Liver (tissue), 9 donors: ENCODE data around the gene NAT16. TPM values are rescaled to one million over a fixed set of nuclear protein-coding genes. Genes with fewer than 3 reads are reported as not detected.

ENCODE experiments used
- DNase-seq: peaks from one replicate; pipeline ENCODE4 v3.0.0-alpha.2; 2017; ENCODE audit warnings: low spot score
- H3K27ac ChIP-seq, 2 donors: one replicate each; pipeline ENCODE4 v1.7.0; 2013; ENCODE audit warnings: inconsistent platforms in 2 of 2, low read length in 2 of 2, control low read depth in 1 of 2, low read depth in 1 of 2, mild to moderate bottlenecking in 1 of 2
- H3K27me3 ChIP-seq, 4 donors: one replicate each; pipeline versions ENCODE4 v1.6.1 to v1.7.0; 2013; ENCODE audit warnings: low read length in 3 of 4, inconsistent platforms in 1 of 4, mild to moderate bottlenecking in 1 of 4, moderate library complexity in 1 of 4; ENCODE audit not compliant: control insufficient read depth in 4 of 4, insufficient read depth in 4 of 4
- H3K36me3 ChIP-seq, 4 donors: one replicate each; pipeline versions ENCODE4 v1.6.1 to v1.7.0; 2013; ENCODE audit warnings: low read length in 3 of 4, mild to moderate bottlenecking in 3 of 4, low read depth in 1 of 4, moderate library complexity in 1 of 4; ENCODE audit not compliant: control insufficient read depth in 4 of 4, insufficient read depth in 3 of 4
- H3K4me1 ChIP-seq, 4 donors: one replicate each; pipeline versions ENCODE4 v1.6.1 to v1.7.0; 2013; ENCODE audit warnings: low read length in 3 of 4, mild to moderate bottlenecking in 3 of 4, moderate library complexity in 1 of 4; ENCODE audit not compliant: control insufficient read depth in 4 of 4, insufficient read depth in 4 of 4
- H3K4me3 ChIP-seq, 3 donors: one replicate each; pipeline versions ENCODE4 v1.6.1 to v1.7.0; 2013; ENCODE audit warnings: low read length in 3 of 3, control low read depth in 1 of 3, low read depth in 1 of 3, mild to moderate bottlenecking in 1 of 3
- H3K9ac ChIP-seq, 2 donors: one replicate each; pipeline ENCODE4 v1.7.0; 2013; ENCODE audit warnings: low read length in 2 of 2, mild to moderate bottlenecking in 2 of 2, moderate library complexity in 2 of 2, control low read depth in 1 of 2, low read depth in 1 of 2
- H3K9me3 ChIP-seq, 4 donors: one replicate each; pipeline versions ENCODE4 v1.6.1 to v1.7.0; 2013; ENCODE audit warnings: low read length in 3 of 4; ENCODE audit not compliant: control insufficient read depth in 4 of 4
- ATF3 ChIP-seq: IDR thresholded peaks from 2 replicates; pipeline ENCODE4 v1.6.1; 2016; ENCODE audit warnings: antibody characterized with exemption
- EGR1 ChIP-seq, 2 donors: IDR thresholded peaks; 2 replicates each; pipeline ENCODE4 v1.6.1; 2016 to 2018; ENCODE audit warnings: antibody characterized with exemption in 2 of 2, low read depth in 2 of 2
- FOXA1 ChIP-seq: IDR thresholded peaks from 2 replicates; pipeline ENCODE4 v1.6.1; 2016; ENCODE audit warnings: antibody characterized with exemption
- FOXA2 ChIP-seq: IDR thresholded peaks from 2 replicates; pipeline ENCODE4 v1.6.1; 2016; ENCODE audit warnings: antibody characterized with exemption
- GABPA ChIP-seq, 2 donors: IDR thresholded peaks in 1 of 2; conservative IDR thresholded peaks in 1 of 2; 2 replicates each; pipeline ENCODE4 v1.6.1; 2016; ENCODE audit warnings: antibody characterized with exemption in 2 of 2, mild to moderate bottlenecking in 1 of 2, moderate library complexity in 1 of 2
- HNF4A ChIP-seq, 2 donors: conservative IDR thresholded peaks; 2 replicates each; pipeline ENCODE4 v1.6.1; 2016; ENCODE audit warnings: antibody characterized with exemption in 2 of 2, mild to moderate bottlenecking in 2 of 2
- HNF4G ChIP-seq: IDR thresholded peaks from 2 replicates; pipeline ENCODE4 v1.6.1; 2016; ENCODE audit warnings: antibody characterized with exemption
- JUND ChIP-seq, 2 donors: IDR thresholded peaks; 2 replicates each; pipeline ENCODE4 v1.6.1; 2016; ENCODE audit warnings: antibody characterized with exemption in 2 of 2
- NR2F2 ChIP-seq: IDR thresholded peaks from 2 replicates; pipeline ENCODE4 v1.6.1; 2016; ENCODE audit warnings: antibody characterized with exemption
- RAD21 ChIP-seq, 2 donors: IDR thresholded peaks; 2 replicates each; pipeline ENCODE4 v1.6.1; 2016; ENCODE audit warnings: antibody characterized with exemption in 2 of 2, mild to moderate bottlenecking in 2 of 2
- RXRA ChIP-seq, 2 donors: IDR thresholded peaks; 2 replicates each; pipeline ENCODE4 v1.6.1; 2017 to 2018; ENCODE audit warnings: antibody characterized with exemption in 2 of 2, mild to moderate bottlenecking in 1 of 2
- SP1 ChIP-seq: IDR thresholded peaks from 2 replicates; pipeline ENCODE4 v1.6.1; 2018; ENCODE audit warnings: antibody characterized with exemption, mild to moderate bottlenecking
- TAF1 ChIP-seq: conservative IDR thresholded peaks from 2 replicates; pipeline ENCODE4 v1.6.1; 2016; ENCODE audit warnings: antibody characterized with exemption, mild to moderate bottlenecking
- YY1 ChIP-seq: IDR thresholded peaks from 2 replicates; pipeline ENCODE4 v1.6.1; 2016; ENCODE audit warnings: antibody characterized with exemption, mild to moderate bottlenecking
- ZBTB33 ChIP-seq: IDR thresholded peaks from 2 replicates; pipeline ENCODE4 v1.6.1; 2016; ENCODE audit warnings: antibody characterized with exemption
- WGBS: extraction: QIAGEN DNeasy Blood & Tissue Kit; methylation state at CpG from one replicate; pipeline ENCODE4 v1.1.7; 2013; 5-methylcytosine and 5-hydroxymethylcytosine counted together
- polyA plus RNA-seq, 2 donors: library from polyadenylated mRNA; stranded (reverse) in 1 of 2; unstranded in 1 of 2; fragments of 200-250 nt in 1 of 2; fragments of >200 nt in 1 of 2; fragmentation: Nextera tagmentation in 1 of 2; extraction: Ambion mirVana in 1 of 2; gene quantifications; one replicate each; pipeline versions ENCODE4 v1.2.1 to v1.2.3, GENCODE V29; 2013 to 2015
- total RNA-seq, 2 donors: library from RNA; depleted of rRNA; stranded (reverse); fragments of >200 nt; gene quantifications; one replicate each; pipeline ENCODE4 v1.2.3, GENCODE V29; 2014
- TF ChIP-seq, protein P1 (sequence below): IDR thresholded peaks from 2 replicates; pipeline ENCODE4 v1.6.1; 2016; ENCODE audit warnings: antibody characterized with exemption, mild to moderate bottlenecking
- TF ChIP-seq, protein P2 (sequence below): fragments of 150-350 bp; IDR thresholded peaks from 2 replicates; pipeline ENCODE4 v1.5.1; 2017; ENCODE audit warnings: improper control_type of control experiment, low read depth, low read length; ENCODE audit not compliant: missing input control
- TF ChIP-seq, protein P3 (sequence below): IDR thresholded peaks from 2 replicates; pipeline ENCODE4 v1.6.1; 2016; ENCODE audit warnings: antibody characterized with exemption
- donor health status: healthy.
- donor health status: healthy.
- donor health status: healthy.
- donor health status: healthy.
- donor health status: healthy.

Gene NAT16
- total and polyA plus RNA-seq, 4 donors: not detected

GRCh38 chr7:101122933-101123702 is 57.0 kb downstream of the NAT16 start:
- WGBS: 88% methylated on average over 11 of the region's 11 CpGs
- Histone ChIP-seq H3K27ac (peak overlapping the region; percentile 83 to 96), H3K27me3 (no peaks in the 10 kb centered on the region), H3K9me3 (no peaks in the 10 kb centered on the region), H3K4me1 (peaks cover 16 to 46% (median 29%) of the 10 kb centered on the region in 4 donors), H3K4me3 (no peak overlapping the region), H3K36me3 (no peaks in the 10 kb centered on the region), H3K9ac (peak overlapping the region; percentile 18 to 84)
- TF ChIP-seq, protein P1, sequence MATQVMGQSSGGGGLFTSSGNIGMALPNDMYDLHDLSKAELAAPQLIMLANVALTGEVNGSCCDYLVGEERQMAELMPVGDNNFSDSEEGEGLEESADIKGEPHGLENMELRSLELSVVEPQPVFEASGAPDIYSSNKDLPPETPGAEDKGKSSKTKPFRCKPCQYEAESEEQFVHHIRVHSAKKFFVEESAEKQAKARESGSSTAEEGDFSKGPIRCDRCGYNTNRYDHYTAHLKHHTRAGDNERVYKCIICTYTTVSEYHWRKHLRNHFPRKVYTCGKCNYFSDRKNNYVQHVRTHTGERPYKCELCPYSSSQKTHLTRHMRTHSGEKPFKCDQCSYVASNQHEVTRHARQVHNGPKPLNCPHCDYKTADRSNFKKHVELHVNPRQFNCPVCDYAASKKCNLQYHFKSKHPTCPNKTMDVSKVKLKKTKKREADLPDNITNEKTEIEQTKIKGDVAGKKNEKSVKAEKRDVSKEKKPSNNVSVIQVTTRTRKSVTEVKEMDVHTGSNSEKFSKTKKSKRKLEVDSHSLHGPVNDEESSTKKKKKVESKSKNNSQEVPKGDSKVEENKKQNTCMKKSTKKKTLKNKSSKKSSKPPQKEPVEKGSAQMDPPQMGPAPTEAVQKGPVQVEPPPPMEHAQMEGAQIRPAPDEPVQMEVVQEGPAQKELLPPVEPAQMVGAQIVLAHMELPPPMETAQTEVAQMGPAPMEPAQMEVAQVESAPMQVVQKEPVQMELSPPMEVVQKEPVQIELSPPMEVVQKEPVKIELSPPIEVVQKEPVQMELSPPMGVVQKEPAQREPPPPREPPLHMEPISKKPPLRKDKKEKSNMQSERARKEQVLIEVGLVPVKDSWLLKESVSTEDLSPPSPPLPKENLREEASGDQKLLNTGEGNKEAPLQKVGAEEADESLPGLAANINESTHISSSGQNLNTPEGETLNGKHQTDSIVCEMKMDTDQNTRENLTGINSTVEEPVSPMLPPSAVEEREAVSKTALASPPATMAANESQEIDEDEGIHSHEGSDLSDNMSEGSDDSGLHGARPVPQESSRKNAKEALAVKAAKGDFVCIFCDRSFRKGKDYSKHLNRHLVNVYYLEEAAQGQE: no peak
- TF ChIP-seq EGR1 (IDR thresholded peaks at IDR 0.05; ENCODE audit: low read depth in 2 of 2) (no peak), HNF4G (no peak), RAD21 (IDR thresholded peaks at IDR 0.05) (no peak), RXRA (IDR thresholded peaks at IDR 0.05) (no peak), ZBTB33 (no peak), YY1 (no peak), FOXA1 (no peak), GABPA (IDR thresholded peaks at IDR 0.05 in 1 of 2, conservative IDR thresholded peaks at IDR 0.05 in 1 of 2) (no peak), SP1 (no peak), NR2F2 (no peak), ATF3 (no peak), HNF4A (conservative IDR thresholded peaks at IDR 0.05) (no peak), TAF1 (no peak), JUND (IDR thresholded peaks at IDR 0.05) (no peak), FOXA2 (no peak)
- TF ChIP-seq, protein P2, sequence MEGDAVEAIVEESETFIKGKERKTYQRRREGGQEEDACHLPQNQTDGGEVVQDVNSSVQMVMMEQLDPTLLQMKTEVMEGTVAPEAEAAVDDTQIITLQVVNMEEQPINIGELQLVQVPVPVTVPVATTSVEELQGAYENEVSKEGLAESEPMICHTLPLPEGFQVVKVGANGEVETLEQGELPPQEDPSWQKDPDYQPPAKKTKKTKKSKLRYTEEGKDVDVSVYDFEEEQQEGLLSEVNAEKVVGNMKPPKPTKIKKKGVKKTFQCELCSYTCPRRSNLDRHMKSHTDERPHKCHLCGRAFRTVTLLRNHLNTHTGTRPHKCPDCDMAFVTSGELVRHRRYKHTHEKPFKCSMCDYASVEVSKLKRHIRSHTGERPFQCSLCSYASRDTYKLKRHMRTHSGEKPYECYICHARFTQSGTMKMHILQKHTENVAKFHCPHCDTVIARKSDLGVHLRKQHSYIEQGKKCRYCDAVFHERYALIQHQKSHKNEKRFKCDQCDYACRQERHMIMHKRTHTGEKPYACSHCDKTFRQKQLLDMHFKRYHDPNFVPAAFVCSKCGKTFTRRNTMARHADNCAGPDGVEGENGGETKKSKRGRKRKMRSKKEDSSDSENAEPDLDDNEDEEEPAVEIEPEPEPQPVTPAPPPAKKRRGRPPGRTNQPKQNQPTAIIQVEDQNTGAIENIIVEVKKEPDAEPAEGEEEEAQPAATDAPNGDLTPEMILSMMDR: no peak
- TF ChIP-seq, protein P3, sequence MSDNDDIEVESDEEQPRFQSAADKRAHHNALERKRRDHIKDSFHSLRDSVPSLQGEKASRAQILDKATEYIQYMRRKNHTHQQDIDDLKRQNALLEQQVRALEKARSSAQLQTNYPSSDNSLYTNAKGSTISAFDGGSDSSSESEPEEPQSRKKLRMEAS: no peak
- no peak for DNase-seq
